Activated CD8-positive, alpha-beta memory T cell treated with anti-CD3 and anti-CD28 coated beads for 24 hours (primary cell): ENCODE results near the gene KCTD19.
"Not testable (repeated sequence)": the region's sequence is repeated elsewhere in the genome, so short reads cannot be mapped to it uniquely, and the experiment has no call there.

Source experiments
- DNase-seq: peaks from one replicate; pipeline ENCODE4 v3.0.0-alpha.2; 2020

The KCTD19 gene

GRCh38 chr16:67326472-67327309 is at the start of gene KCTD19, which contains the start of gene LRRC36:
TSS of gene KCTD19 (minus strand) at chr16:67326741. CDS start at chr16:67326707, 34 bp downstream.
TSS of gene LRRC36 (plus strand) at chr16:67326815. CDS start at chr16:67326863, 48 bp downstream.
- peak; percentile 90 for DNase-seq

DNA sequence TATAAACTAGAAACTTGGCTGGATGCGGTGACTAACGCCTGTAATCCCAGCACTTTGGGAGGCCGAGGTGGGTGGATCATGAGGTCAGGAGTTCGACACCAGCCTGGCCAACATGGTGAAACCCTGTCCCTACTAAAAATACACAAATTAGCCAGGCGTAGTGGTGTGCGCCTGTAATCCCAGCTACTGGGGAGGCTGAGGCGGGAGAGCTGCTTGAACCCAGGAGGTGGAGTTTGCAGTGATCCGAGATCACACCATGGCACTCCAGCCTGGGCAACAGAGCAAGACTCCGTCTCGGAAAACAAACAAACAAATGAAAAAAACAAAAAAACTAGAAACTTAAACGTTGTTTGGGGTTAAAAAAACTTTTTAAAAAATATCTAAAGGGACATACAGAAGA is 49.5 kb upstream of the KCTD19 start:
- not testable (repeated sequence) for DNase-seq

GRCh38 chr16:67372664-67373063 is 46.1 kb upstream of the KCTD19 start:
- DNase-seq = no peak

- DNase-seq = no peak
These were observed 44.1 kb upstream of the KCTD19 start for GRCh38 chr16:67370661-67371060.

DNA sequence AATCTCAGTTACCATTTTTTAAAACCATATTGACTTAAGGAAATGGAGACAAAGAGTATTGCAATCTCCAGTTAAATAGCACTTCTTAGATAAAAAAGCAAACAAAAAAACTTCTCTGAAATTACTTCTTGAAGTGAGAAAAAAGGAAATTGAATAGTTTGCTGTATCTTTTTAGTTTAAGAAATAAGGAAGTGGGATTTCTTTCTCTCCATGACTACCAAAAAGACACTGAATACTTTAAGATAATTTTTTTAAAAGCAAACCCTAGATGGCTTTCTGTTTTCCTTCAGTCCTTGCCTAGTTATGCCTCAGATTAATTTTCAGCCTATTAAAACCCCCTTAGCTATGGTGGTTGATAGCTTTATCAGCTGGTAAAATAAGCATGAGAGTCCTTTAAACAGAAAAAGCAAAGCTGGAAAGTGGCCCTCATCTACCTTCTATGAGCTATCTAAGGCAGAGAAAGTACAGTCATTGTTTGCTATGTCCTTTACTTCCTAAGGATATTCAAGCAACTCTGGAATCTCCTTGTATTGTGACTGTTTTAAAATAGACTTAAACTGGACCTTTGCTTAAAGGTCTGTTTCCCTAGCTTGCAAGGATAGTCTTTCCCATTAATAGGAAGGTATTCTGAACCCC is 38.2 kb upstream of the KCTD19 start:
- no peak for DNase-seq

DNA sequence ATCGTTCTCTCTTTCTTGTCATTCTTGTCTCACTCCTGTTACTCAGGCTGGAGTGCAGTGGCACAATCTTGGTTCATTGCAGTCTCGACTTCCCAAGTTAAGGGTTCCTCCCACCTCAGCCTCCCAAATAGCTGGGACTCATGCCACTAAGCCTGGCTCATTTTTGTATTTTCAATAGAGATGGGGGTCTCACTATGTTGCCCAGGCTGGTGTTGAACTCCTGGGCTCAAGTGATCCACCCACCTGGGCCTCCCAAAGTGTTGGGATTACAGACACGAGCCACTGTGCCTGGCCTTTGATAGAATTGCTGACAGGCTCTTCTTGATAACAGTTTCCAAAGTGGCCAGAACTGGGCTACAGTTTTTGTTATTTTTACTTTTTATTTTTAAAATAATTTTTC is 34.5 kb upstream of the KCTD19 start:
- DNase-seq = no peak

- not testable (repeated sequence) for DNase-seq
These were observed 33.2 kb upstream of the KCTD19 start for GRCh38 chr16:67359540-67360269.

GRCh38 chr16:67357561-67357960 is 31.0 kb upstream of the KCTD19 start:
- DNase-seq = no peak

- DNase-seq = no peak
These were observed 29.9 kb upstream of the KCTD19 start for GRCh38 chr16:67356396-67356795.

GRCh38 chr16:67352463-67352862 is 25.9 kb upstream of the KCTD19 start:
- not testable (repeated sequence) for DNase-seq

DNA sequence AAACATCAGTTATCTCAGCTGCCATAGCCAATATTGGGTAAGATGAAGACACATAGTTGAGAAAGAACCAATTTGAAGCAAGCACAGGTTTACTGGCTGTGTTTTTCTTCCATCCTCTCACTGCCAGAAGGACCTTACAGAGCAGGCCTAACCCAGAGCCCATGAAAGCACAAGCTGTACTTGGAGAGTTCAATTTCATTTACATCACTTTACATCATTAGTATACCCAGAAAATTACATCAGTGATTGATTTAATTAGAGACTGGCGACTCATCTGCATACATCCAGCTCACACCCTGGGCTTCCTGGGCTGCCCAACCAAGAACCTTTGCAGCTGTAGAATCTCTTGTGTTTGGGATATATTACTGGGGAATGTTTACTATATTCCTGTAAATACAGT is 23.8 kb upstream of the KCTD19 start:
- no peak for DNase-seq

GRCh38 chr16:67349172-67349571 is 22.6 kb upstream of the KCTD19 start:
- DNase-seq = no peak

DNA sequence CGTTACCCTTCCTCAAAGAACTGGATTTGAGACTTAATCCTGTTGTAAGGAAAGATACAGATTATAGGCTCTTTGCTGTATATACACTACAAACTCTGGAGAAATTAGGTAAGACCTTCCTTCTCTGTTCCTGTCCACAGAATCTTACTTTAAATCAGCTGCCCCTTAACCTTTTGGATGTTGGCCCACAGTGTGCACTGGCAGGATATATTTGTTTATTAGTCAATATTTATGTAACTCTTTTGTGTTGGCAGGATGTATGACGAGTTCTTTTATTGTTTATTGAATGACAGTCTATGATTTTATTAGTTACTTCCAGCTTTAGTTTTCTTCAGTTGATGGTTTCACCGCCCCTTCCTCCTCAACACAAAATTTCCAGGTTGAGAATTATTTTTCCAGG is 19.8 kb upstream of the KCTD19 start:
- no peak for DNase-seq

DNA sequence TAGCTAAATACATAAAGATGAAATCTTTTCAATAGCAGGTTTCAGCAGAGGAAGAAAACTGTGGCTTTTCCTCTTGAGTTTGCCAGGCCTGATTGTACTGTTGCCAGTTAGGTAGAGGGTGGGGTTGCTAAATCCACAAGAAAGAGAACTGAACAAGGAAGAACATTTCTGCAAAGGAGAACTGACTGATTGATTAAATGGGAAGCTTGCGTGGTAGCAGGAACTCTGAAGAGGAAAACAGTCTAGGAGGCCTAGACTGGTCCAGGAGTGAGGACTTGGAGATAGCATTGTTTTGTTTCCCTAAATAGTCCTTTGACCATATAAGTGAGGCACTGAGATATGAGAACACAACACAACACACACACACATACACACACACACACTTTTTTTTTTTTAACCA is 18.9 kb upstream of the KCTD19 start:
- no peak for DNase-seq

DNA sequence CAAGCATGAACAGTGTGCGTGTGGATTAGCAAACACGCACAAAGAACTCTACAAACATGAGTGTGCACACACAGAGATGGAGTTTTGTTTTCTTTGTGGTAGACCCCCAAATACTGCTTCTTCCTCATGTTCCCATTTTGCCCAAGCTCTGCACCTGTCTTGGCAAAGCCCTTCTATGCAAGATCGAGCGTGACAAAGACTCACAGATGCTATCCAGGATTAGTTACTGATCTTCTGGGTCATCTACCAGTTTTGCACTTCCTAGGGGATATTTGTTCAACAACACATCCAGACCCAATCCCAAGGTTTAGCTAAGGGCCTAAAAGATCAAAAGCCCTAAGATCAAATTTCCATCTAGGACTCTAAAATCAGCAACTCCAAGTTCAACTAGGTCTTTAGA is 16.1 kb upstream of the KCTD19 start:
- no peak for DNase-seq

- DNase-seq = no peak
These were observed 14.7 kb upstream of the KCTD19 start for GRCh38 chr16:67341250-67341649.

DNA sequence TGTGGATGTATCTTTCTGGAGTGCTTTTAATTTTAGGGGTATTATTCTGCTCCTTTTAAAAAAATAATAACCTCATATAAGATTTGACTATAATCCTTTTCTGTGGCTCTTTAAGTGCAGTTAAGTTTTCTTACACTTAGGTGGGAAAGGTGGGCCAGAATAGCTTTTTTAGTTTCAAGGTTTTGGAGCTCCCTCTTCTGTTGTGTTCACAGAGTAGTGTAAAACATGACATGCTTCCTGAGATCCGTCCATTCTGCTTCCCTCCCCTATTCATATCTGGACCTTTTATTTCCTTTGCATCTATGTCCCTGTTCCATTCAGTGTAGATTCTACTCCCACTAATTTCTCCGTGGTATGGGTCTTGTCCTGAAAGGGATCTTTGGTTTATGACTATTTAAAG is 12.9 kb upstream of the KCTD19 start:
- DNase-seq = no peak

- DNase-seq = no peak
These were observed 10.1 kb upstream of the KCTD19 start for GRCh38 chr16:67336648-67337047.

GRCh38 chr16:67336116-67336515 is 9.6 kb upstream of the KCTD19 start:
- DNase-seq = no peak

- DNase-seq = no peak
These were observed 6.8 kb upstream of the KCTD19 start for GRCh38 chr16:67333315-67333714.

DNA sequence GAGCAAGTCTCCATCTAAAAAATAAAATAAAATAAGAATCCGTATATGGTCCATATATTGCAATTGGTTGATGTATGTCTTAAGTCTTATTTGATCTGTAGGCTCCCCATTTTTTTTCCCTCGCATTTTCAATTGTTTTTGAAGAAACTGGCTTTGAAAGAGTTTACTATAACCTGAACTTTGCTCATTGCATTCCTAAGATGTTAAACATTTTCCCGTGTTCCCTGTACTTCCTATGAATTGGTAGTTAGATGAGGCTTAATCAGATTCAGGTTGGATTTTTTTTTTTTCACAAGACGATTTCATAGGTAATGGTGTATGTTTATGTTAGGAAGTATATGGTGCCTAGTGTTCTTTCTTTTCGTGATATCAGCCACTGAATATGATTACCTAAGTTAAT is 3.4 kb upstream of the KCTD19 start:
- no peak for DNase-seq

GRCh38 chr16:67327743-67328142 is 1.2 kb upstream of the KCTD19 start:
- no peak for DNase-seq

GRCh38 chr16:67326115-67326471 is 448 bp downstream of the KCTD19 start:
- no peak for DNase-seq

GRCh38 chr16:67317853-67318252 is 8.7 kb downstream of the KCTD19 start:
- DNase-seq = no peak
